A673 (cell line): ENCODE results near the gene GALNTL6.

ENCODE experiments used
- CTCF ChIP-seq: fragments of 300-800, 200-600 bp; sonication (generic); conservative IDR thresholded peaks from 2 replicates; pipeline ENCODE4 v1.5.1; 2017; ENCODE audit warnings: low read depth, mild to moderate bottlenecking, antibody characterized with exemption, low read length, moderate library complexity, mixed read lengths
- EZH2 ChIP-seq: fragments of 200-600 bp; sonication (generic); IDR thresholded peaks from 2 replicates; pipeline ENCODE4 v1.6.1; 2017; ENCODE audit warnings: borderline replicate concordance, low read depth, mild to moderate bottlenecking, mixed read lengths, antibody characterized with exemption, low read length; ENCODE audit not compliant: poor library complexity, severe bottlenecking

- TF ChIP-seq CTCF, result no peak
- no peak for TF ChIP-seq EZH2
These were observed 908.5 kb downstream of the GALNTL6 start for GRCh38 chr4:172721659-172722058.
